Ishikawa (cell line): ENCODE measurements around the gene SRC.

Experiments
- CREB1 ChIP-seq: IDR thresholded peaks from 2 replicates; pipeline ENCODE4 v1.6.1; 2012; ENCODE audit warnings: low read depth
- MAX ChIP-seq: IDR thresholded peaks from 2 replicates; pipeline ENCODE4 v1.6.1; 2012
- NFIC ChIP-seq: IDR thresholded peaks from 2 replicates; pipeline ENCODE4 v1.6.1; 2012
- RAD21 ChIP-seq: IDR thresholded peaks from 2 replicates; pipeline ENCODE4 v1.6.1; 2012; ENCODE audit warnings: low read depth
- REST ChIP-seq: IDR thresholded peaks from 2 replicates; pipeline ENCODE4 v1.6.1; 2012; ENCODE audit warnings: low read depth, mild to moderate bottlenecking
- YY1 ChIP-seq: IDR thresholded peaks from 2 replicates; pipeline ENCODE4 v1.6.1; 2012; ENCODE audit warnings: low read depth

GRCh38 chr20:37315021-37315451, 30.9 kb upstream of the SRC start:
- no peak for TF ChIP-seq REST
- TF ChIP-seq YY1 = no peak
- TF ChIP-seq RAD21 = no peak
- TF ChIP-seq CREB1 = no peak
- TF ChIP-seq MAX = no peak
- TF ChIP-seq NFIC = no peak
